ENCODE results near the gene NBEA. TPM values are rescaled to one million over a fixed set of nuclear protein-coding genes. Genes with fewer than 3 reads are reported as not detected.

The NBEA gene
- polyA plus RNA-seq, 2 of the 4 experiments (the other 2 are of a cell fraction), result 3.5 to 11.8 TPM

GRCh38 chr13:35136585-35136984, 194.5 kb downstream of the NBEA start:
- FAIRE-seq (no peak), ATAC-seq (no peak), DNase-seq (ENCODE audit: low read depth in 1 of 2, low spot score in 1 of 2) (no peak)
- ChIA-PET CTCF (no interaction called here), POLR2A (no interaction called here)
- no peak for TF ChIP-seq CHD4 (IDR thresholded peaks at IDR 0.05; ENCODE audit: borderline replicate concordance)
- no peak for TF ChIP-seq FOXS1 (CRISPR knock-in tag; IDR thresholded peaks at IDR 0.05)
- TF ChIP-seq, protein P1, sequence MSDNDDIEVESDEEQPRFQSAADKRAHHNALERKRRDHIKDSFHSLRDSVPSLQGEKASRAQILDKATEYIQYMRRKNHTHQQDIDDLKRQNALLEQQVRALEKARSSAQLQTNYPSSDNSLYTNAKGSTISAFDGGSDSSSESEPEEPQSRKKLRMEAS (IDR thresholded peaks at IDR 0.05), result no peak
- TF ChIP-seq ZNF302 (CRISPR knock-in tag; IDR thresholded peaks at IDR 0.05), result no peak
- no peak for TF ChIP-seq CEBPB (IDR thresholded peaks at IDR 0.05)
- no peak for TF ChIP-seq NFE2L2 (conservative IDR thresholded peaks at IDR 0.05; ENCODE audit: low read length)
- no peak for TF ChIP-seq JUN (IDR thresholded peaks at IDR 0.05)
- no peak for TF ChIP-seq MAZ (IDR thresholded peaks at IDR 0.05; ENCODE audit: borderline replicate concordance, low read depth, low read length)
- TF ChIP-seq BHLHE40 (IDR thresholded peaks at IDR 0.05; ENCODE audit: low read depth, low read length), result no peak
- TF ChIP-seq EP300 (IDR thresholded peaks at IDR 0.05), result no peak
- Histone ChIP-seq H3K4me2 (no peak overlapping the region), H3K27ac (no peak overlapping the region), H3K4me1 (no peaks in the 10 kb centered on the region), H3K4me3 (no peak overlapping the region), H3K9me3 (no peaks in the 10 kb centered on the region)
- WGBS (ENCODE audit: missing lambda C conversion rate), result 69% methylated on average over 2 of the region's 2 CpGs

GRCh38 chr13:35139591-35139990, 197.5 kb downstream of the NBEA start:
- H3K9me3 ChIP-seq, result no peaks in the 10 kb centered on the region
- ChIA-PET CTCF (no interaction called here), POLR2A (no interaction called here)
- WGBS (ENCODE audit: missing lambda C conversion rate), result 67% methylated on average over 4 of the region's 4 CpGs
- H3K4me2 ChIP-seq, result no peak overlapping the region
- H3K4me1 ChIP-seq, result no peaks in the 10 kb centered on the region
- no peak overlapping the region for H3K4me3 ChIP-seq
- TF ChIP-seq KDM1A (IDR thresholded peaks at IDR 0.05; ENCODE audit: low read depth) (no peak), ELK1 (IDR thresholded peaks at IDR 0.05; ENCODE audit: low read depth, low read length) (no peak), RCOR1 (IDR thresholded peaks at IDR 0.05; ENCODE audit: low read depth, low read length) (no peak), RAD21 (conservative IDR thresholded peaks at IDR 0.05 in 1 of 2, IDR thresholded peaks at IDR 0.05 in 1 of 2) (no peak), BHLHE40 (IDR thresholded peaks at IDR 0.05; ENCODE audit: low read depth, low read length) (no peak), PHF8 (IDR thresholded peaks at IDR 0.05; ENCODE audit: borderline replicate concordance, low read depth) (no peak), CHD4 (IDR thresholded peaks at IDR 0.05; ENCODE audit: borderline replicate concordance) (no peak), RARB (CRISPR knock-in tag; IDR thresholded peaks at IDR 0.05) (no peak), ZFP36 (IDR thresholded peaks at IDR 0.05; ENCODE audit: borderline replicate concordance, partially characterized antibody) (no peak), HEYL (CRISPR knock-in tag; IDR thresholded peaks at IDR 0.05) (no peak), TP53 (CRISPR knock-in tag; IDR thresholded peaks at IDR 0.05) (no peak)
- DNase-seq (ENCODE audit: low read depth in 1 of 2, low spot score in 1 of 2) (no peak), ATAC-seq (no peak), FAIRE-seq (no peak)
- H3K27ac ChIP-seq, result no peak overlapping the region

DNA sequence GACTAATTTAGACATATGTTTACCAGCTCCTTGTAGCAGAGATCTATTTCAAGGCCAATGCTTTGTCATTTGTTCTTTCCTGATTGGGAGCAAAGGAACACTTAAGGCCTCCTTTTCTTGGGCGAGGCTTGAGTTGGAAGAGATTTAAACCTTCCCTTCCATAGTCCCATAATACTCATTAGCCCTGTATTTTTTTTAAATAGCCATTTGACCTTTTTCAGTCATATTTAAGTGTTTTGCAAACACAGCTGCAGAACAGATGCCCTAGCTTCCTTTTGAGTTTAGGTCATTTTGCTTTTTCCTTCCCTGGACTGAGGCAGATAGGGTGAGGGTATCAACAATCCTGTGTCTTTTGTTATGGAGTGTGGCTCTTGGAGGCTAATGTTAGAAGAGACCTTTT, 198.3 kb downstream of the NBEA start:
- no peak overlapping the region for H3K27ac ChIP-seq
- H3K4me2 ChIP-seq, result no peak overlapping the region
- no peaks in the 10 kb centered on the region for H3K4me1 ChIP-seq
- ChIA-PET POLR2A (no interaction called here), CTCF (no interaction called here)
- no peak for FAIRE-seq
- H3K9me3 ChIP-seq, result no peaks in the 10 kb centered on the region
- ATAC-seq, result no peak
- DNase-seq (ENCODE audit: low read depth in 1 of 2, low spot score in 1 of 2), result no peak
- TF ChIP-seq POLR2AphosphoS2 (conservative IDR thresholded peaks at IDR 0.05; ENCODE audit: low read length), result no peak
- no peak overlapping the region for H3K4me3 ChIP-seq
- 83% methylated on average over 1 of the region's 1 CpG for WGBS (ENCODE audit: missing lambda C conversion rate)

DNA sequence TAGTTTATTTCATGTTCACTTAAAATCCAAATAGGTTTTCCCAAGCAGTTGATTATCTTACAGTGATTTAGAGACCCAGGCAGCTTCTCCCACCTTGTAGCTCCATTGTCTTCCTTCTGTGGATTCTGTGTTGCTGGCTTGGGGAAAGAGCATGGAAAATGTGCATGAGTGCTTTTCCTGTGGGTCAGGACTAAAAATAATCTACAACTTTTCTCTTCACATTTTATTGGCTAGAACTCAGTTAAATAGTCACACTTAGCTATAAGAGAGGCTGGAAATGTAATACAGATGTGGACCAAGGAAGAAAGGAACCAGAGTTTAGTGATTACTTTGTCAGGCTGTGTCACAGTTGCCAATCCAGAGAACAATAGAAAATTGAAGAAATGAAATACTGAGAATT, 198.8 kb downstream of the NBEA start:
- TF ChIP-seq HEYL (CRISPR knock-in tag; IDR thresholded peaks at IDR 0.05) (no peak), FOSB (CRISPR knock-in tag; IDR thresholded peaks at IDR 0.05) (no peak), NR3C1 (IDR thresholded peaks at IDR 0.05) (no peak), FOXS1 (CRISPR knock-in tag; IDR thresholded peaks at IDR 0.05) (no peak), MYC (IDR thresholded peaks at IDR 0.05; ENCODE audit: borderline replicate concordance, low read length) (no peak), CBX8 (IDR thresholded peaks at IDR 0.05) (no peak), POLR2AphosphoS2 (conservative IDR thresholded peaks at IDR 0.05; ENCODE audit: low read length) (no peak), NPAS2 (CRISPR knock-in tag; IDR thresholded peaks at IDR 0.05; ENCODE audit: borderline replicate concordance) (no peak), HOXB13 (CRISPR knock-in tag; IDR thresholded peaks at IDR 0.05; ENCODE audit: low read depth) (no peak), ZSCAN20 (CRISPR knock-in tag; IDR thresholded peaks at IDR 0.05) (no peak), FOSL2 (IDR thresholded peaks at IDR 0.05) (no peak), FOSL2 (CRISPR knock-in tag; IDR thresholded peaks at IDR 0.05) (no peak), ZFP36 (IDR thresholded peaks at IDR 0.05; ENCODE audit: borderline replicate concordance, partially characterized antibody) (no peak), CEBPB (IDR thresholded peaks at IDR 0.05) (no peak), EHMT2 (IDR thresholded peaks at IDR 0.05; ENCODE audit: low read depth) (no peak)
- TF ChIP-seq, protein P1 (IDR thresholded peaks at IDR 0.05), result no peak
- ChIA-PET POLR2A (no interaction called here), CTCF (no interaction called here)
- no peak for DNase-seq (ENCODE audit: low read depth in 1 of 2, low spot score in 1 of 2)
- ATAC-seq, result no peak
- no peaks in the 10 kb centered on the region for H3K4me1 ChIP-seq
- H3K9me3 ChIP-seq, result no peaks in the 10 kb centered on the region
- no peak for FAIRE-seq
- H3K27ac ChIP-seq, result no peak overlapping the region
- H3K4me3 ChIP-seq, result no peak overlapping the region
- no peak overlapping the region for H3K4me2 ChIP-seq

All from A549 (cell line).